WTC11 (cell line): ENCODE measurements around the gene AFM.

Source experiments
- AFF4 ChIP-seq: sonication (generic); formaldehyde crosslinking; IDR thresholded peaks from 2 replicates; pipeline ENCODE4 v1.8.1; 2023; ENCODE audit warnings: mild to moderate bottlenecking, missing genetic modification reagents, borderline replicate concordance
- ATF1 ChIP-seq: sonication (generic); formaldehyde crosslinking; IDR thresholded peaks from 2 replicates; pipeline ENCODE4 v1.8.1; 2023; ENCODE audit warnings: mild to moderate bottlenecking, moderate library complexity, missing genetic modification reagents
- CREM ChIP-seq: sonication (generic); formaldehyde crosslinking; IDR thresholded peaks from 2 replicates; pipeline ENCODE4 v1.8.1; 2022; ENCODE audit warnings: mild to moderate bottlenecking, missing genetic modification reagents, moderate library complexity
- CTCF ChIP-seq: fragments of 200-600 bp; IDR thresholded peaks from 2 replicates; pipeline ENCODE4 v1.8.0; 2022; ENCODE audit warnings: antibody characterized with exemption
- GABPB1 ChIP-seq: sonication (generic); formaldehyde crosslinking; IDR thresholded peaks from 2 replicates; pipeline ENCODE4 v1.8.1; 2023; ENCODE audit warnings: mild to moderate bottlenecking, missing genetic modification reagents
- HMGXB4 ChIP-seq: sonication (generic); formaldehyde crosslinking; IDR thresholded peaks from 2 replicates; pipeline ENCODE4 v1.8.1; 2023; ENCODE audit warnings: mild to moderate bottlenecking, moderate library complexity, missing genetic modification reagents
- TCF7 ChIP-seq: sonication (generic); formaldehyde crosslinking; IDR thresholded peaks from 2 replicates; pipeline ENCODE4 v1.8.0; 2022; ENCODE audit warnings: mild to moderate bottlenecking, low read depth, missing genetic modification reagents, moderate library complexity
- ZBTB21 ChIP-seq: sonication (generic); formaldehyde crosslinking; IDR thresholded peaks from 2 replicates; pipeline ENCODE4 v1.8.1; 2023; ENCODE audit warnings: mild to moderate bottlenecking, missing genetic modification reagents, borderline replicate concordance
- ZBTB43 ChIP-seq: sonication (generic); formaldehyde crosslinking; IDR thresholded peaks from 2 replicates; pipeline ENCODE4 v1.8.1; 2023; ENCODE audit warnings: mild to moderate bottlenecking, missing genetic modification reagents
- ZNF121 ChIP-seq: sonication (generic); formaldehyde crosslinking; IDR thresholded peaks from 2 replicates; pipeline ENCODE4 v1.8.0; 2023; ENCODE audit warnings: missing genetic modification reagents

- TF ChIP-seq ATF1 (CRISPR knock-in tag) = no peak
- TF ChIP-seq AFF4 (CRISPR knock-in tag) = no peak
- TF ChIP-seq CREM = no peak
- TF ChIP-seq CTCF = no peak
- no peak for TF ChIP-seq ZNF121 (CRISPR knock-in tag)
- no peak for TF ChIP-seq HMGXB4 (CRISPR knock-in tag)
- TF ChIP-seq ZBTB21 (CRISPR knock-in tag) = no peak
- no peak for TF ChIP-seq TCF7 (CRISPR knock-in tag)
- TF ChIP-seq ZBTB43 = no peak
- no peak for TF ChIP-seq GABPB1 (CRISPR knock-in tag)
Observed at GRCh38 chr4:73540826-73541225, 59.3 kb downstream of the AFM start.
